Daoy (cell line): ENCODE data around the gene RPL37. TPM values are rescaled to one million over a fixed set of nuclear protein-coding genes. Genes with fewer than 3 reads are reported as not detected.
"Not testable (repeated sequence)": the region's sequence is repeated elsewhere in the genome, so short reads cannot be mapped to it uniquely, and the experiment has no call there.

ENCODE experiments used
- DNase-seq: peaks from one replicate; pipeline ENCODE4 v3.0.0-alpha.2; 2015; ENCODE audit warnings: low read depth
- total RNA-seq: library from RNA; depleted of rRNA; stranded (reverse); fragments of >200 nt; shearing (Covaris generic); gene quantifications from 2 replicates; pipeline ENCODE4 v1.2.3, GENCODE V29; 2014

The RPL37 gene
- total RNA-seq, 1 experiment from 2014 or later = 312 TPM

- no peak for DNase-seq
Observed at GRCh38 chr5:40833712-40834229, 1.3 kb downstream of the RPL37 start.

DNA sequence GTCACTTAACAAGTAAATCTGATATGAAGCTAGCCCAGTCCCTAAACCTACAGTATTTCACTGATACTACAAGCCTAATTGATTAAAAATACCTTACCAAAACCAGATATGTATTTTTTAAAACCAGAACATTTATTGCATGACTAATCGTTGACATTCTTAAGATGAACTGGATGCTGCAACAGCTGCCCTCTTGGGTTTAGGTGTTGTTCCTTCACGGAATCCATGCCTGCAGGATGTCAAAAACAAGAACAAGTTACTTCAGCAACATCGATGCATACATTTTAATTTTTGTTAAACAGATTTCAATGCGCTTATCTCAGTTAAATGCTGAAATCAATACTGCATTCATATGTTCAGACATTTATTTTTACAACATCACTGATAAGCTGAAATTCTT, 2.7 kb downstream of the RPL37 start:
- no peak for DNase-seq

- no peak for DNase-seq
Observed at GRCh38 chr5:40831346-40832210, 3.4 kb downstream of the RPL37 start.

DNA sequence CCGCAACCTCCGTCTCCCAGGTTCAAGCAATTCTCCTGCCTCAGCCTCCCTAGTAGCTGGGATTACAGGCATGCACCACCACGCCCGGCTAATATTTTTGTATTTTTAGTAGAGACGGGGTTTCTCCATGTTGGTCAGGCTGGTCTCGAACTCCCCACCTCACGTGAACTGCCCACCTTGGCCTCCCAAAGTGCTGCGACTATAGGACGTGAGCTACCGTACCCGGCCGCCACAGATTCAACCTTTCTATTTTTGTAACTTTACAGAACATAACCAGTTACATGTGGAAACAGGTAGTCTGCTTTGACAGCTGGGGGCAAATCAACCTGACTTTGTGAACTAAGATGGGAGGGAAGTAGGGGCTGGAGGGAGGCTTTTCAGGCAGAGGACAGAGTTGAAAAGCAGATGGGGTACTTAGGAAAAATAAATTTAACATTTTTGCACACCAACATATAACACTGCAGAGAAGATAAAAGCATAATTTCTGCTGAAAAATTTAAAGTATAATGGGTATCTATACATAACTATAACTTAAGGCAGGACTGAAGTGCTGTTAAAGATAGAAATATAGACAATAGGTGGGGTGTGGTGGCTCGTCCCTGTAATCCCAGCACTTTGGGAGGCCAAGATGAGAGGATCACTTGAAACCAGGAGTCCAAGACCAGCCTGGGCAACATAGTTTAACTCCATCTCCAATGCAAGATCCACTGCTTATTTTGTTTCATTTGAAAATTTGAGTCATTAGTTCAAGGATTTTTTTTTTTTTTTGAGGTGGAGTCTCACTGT, 5.1 kb downstream of the RPL37 start:
- no peak for DNase-seq

DNA sequence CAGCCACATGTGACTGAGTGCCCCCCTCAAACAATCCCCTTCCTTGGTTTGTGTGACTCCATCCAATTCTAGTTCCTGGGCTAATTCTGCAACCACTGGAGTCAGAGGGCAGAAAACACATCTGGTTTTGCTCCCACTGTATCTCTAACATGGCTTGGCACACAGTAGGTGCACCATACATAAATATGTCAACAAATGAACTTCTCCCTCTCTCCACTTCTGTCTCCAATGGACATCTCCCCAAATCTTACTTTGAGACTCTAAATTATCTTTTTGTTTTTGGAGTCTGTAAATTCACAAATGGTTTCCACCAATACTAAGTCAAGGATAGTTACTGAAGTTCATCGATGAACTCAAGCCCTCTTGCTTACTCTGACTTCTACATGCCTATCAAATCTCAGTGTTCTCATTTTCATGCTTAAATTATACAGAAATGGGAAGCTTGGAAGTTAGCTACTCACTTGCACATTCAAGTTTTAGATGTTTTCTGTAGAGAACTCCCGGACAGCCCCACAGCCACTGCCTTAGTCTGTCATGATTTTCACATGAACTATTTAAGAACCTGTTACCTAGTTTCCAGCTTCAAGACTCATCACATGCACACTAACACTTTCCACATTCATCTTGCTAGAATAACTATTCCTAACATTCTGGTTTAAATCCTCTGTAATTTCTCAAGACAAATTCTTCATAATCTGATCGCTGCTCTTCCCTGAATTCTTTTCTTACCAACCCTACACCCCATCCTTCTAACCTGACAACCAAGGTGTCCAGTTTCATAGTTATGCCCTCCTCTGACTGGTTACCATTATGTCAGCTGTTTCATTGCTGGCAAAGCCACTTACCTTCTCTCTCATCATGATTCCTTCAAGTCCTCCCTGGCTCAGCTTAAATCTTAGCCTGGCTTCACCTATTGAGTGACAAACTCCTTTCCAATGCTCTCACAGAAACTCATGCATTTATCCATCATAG, 6.0 kb downstream of the RPL37 start:
- DNase-seq = no peak

DNA sequence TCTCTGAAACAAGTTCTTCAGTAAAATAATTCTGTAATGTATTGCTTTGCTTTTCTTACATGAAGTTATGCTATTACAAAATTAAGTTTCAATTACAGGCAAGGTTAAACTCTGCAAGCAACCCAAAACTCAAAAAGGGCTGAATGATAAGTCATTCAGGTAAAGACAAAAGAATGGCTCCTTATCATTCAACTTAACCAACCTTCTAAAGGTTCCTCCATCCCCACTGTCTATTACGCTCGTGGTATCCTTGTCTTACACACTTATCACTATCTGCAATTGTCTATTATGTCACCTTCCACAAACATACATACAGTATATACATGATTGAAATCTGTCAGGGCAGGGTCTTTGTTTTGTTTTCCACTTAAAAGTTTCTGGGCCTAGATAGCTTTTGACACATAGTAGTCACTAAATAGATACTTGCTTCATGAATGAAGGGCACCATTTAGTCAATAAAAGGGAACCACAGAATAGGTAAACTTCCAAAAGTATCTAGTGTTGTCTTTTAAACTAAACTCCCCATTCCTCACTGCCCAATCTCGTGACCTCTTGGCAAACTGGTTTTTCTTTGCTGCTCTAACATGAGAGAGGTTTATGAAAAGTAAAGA, 6.9 kb downstream of the RPL37 start:
- DNase-seq = no peak

- no peak for DNase-seq
Observed at GRCh38 chr5:40827188-40827977, 7.6 kb downstream of the RPL37 start.

DNA sequence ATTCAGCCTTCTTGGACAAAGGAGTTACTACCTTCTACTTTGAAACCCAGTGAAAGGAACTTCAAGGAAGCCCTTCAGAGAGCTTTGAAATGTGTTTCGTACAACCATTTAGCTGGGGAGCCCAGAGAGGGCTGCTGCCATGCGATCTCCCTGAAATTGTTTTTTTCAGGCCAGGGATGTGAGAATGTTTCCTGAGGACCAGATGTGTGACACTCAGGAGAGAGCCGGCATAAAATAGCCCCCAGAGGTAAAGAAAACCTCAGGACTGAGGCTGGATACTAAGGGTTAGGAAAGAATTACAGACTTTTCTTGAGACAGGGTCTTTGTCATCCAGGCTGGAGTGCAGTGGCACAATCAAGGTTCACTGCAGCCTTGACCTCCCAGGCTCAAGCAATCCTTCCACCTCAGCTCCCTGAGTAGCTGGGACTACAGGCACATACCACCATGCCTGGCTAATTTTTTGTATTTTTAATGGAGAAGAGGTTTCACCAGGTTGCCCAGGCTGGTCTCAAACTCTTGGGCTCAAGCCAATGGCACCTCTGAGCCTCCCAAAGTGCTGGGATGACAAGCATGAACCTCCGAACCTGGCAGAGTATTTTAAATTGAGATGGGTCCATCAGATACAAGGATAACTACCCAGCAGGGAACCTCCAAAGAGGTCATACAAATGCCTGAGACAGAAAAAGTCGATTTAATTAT, 8.4 kb downstream of the RPL37 start:
- DNase-seq = no peak

DNA sequence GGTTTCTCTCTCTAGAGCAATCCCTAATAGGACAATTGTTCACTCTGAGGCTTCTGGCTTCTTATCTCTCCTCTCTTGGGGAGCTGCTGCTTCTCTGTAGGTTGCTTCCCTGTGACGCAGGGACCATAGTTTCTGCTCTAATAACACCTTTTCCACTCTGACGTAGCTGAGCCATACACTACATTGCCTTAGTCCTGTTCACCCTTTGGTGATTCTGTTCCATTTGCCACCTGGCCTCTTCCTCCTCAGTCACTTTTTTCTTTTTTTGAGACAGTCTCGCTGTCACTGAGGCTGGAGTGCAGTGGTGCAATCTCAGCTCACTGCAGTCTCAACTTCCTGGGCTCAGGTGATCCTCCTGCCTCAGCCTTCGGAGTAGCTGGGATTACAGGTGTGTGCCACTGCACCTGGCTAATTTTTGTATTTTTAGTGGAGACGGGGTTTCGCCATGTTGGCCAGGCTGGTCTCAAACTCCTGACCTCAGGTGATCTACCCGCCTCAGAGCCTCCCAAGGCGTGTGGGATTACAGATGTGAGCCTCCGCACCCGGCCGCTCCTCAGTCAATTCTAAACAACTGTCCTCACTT, 9.5 kb downstream of the RPL37 start:
- DNase-seq = not testable (repeated sequence)

DNA sequence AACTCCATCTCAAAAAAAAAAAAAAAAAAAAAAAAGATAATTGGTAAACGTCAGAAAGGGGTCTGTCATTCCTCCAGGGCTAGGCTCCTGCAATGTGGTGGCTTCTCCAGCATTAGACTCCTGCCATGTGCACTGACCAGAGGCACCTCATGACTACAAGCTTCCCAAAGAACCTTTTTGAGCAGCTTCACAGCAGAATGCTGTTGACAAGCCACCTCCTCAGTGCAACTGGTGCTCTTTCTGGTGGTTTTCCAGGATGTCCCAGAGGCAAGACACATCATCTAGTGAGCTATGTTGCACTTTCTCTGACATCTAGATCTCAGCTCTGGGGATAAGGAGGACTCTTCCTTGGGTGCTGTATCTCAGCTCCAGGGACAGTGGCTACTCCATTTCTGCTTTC, 11.6 kb downstream of the RPL37 start:
- no peak for DNase-seq

- DNase-seq = no peak
Observed at GRCh38 chr5:40813698-40814281, 21.2 kb downstream of the RPL37 start.

DNA sequence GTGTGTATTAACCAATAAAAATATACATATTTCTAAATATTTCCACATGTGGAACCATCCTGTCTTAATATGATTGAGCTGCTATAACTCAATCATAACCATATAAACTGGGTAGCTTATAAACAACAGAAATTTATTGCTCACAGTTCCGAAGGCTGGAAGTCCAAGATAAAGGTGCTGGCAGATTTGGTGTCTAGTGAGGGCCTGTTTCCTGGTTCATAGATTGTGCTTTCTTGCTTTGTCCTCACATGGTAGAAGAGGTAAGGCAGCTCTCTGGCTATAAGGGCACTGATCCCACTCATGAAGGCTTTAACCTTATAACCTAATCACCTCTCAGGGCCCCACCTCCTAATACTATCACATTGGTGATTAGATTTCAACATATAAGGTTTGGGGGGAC, 22.9 kb downstream of the RPL37 start:
- no peak for DNase-seq

GRCh38 chr5:40801771-40802562, 33.1 kb downstream of the RPL37 start:
- DNase-seq = no peak

GRCh38 chr5:40799258-40799657, 35.8 kb downstream of the RPL37 start:
- no peak for DNase-seq

GRCh38 chr5:40798801-40799210, 36.2 kb downstream of the RPL37 start:
- no peak for DNase-seq

DNA sequence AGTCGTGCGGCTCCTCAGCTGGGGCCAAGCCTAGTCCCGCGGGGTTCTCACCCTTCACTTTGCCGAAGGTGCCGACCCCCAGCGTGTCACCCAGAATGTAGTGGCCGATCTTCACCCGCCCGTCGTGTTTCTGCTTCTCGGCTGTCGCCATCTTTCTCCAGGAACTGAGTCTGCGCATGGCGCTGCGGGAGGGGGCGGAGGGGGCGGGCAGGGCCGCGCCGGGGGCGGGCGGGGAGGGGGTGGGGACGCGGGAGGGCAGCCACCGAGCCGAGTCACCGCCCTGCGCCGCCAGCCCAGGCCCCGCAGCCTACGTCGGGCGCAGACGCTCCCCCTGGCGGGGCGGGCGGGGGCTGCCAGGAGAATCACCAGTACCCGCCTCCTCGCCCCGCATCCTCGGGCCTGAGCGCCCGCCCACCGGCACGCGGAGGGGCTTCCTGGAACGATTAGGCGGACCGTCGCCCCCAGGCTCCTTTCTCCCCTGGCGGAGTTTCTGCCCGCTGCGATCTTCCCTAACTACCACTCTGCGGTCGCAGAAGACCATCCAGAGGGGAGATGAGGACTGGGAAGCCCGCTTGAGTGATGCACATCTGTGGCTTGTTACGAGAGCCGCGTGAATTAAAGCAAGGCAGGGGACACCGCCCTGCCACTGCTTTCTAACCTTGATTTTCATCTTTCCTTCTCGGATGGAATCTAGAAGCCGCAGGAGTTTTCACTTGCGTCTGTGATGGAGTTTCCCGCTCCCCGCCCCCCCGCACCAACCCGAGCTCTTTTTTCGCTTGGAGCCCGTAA, 36.8 kb downstream of the RPL37 start, which contains the start of gene PRKAA1:
TSS of gene PRKAA1 (minus strand) at position 363 of the 789 bp plus-strand sequence. CDS start at position 178, 185 bp downstream.
- peak; percentile 93 for DNase-seq
